Activated T-cell treated with anti-CD3 and anti-CD28 coated beads, Interleukin-2, amount 50 U/mL, for 48 hours (primary cell): ENCODE data around the gene COG2.
A peak's percentile ranks its signal among the peaks of the same experiment; 100 is the strongest.
"Not testable (repeated sequence)": the region's sequence is repeated elsewhere in the genome, so short reads cannot be mapped to it uniquely, and the experiment has no call there.

Experiments used
- DNase-seq, 2 experiments: peaks; one replicate each; pipeline ENCODE4 v3.0.0-alpha.2; 2020

COG2 gene

GRCh38 chr1:230629511-230629910 lies 12.8 kb upstream of the COG2 start:
- no peak for DNase-seq

- DNase-seq = no peak
These were observed 10.8 kb upstream of the COG2 start for GRCh38 chr1:230631477-230631876.

- DNase-seq = no peak
These were observed 9.9 kb upstream of the COG2 start for GRCh38 chr1:230632273-230632873.

- no peak for DNase-seq
These were observed 8.8 kb upstream of the COG2 start for GRCh38 chr1:230633469-230633868.

GRCh38 chr1:230634384-230634783 lies 7.9 kb upstream of the COG2 start:
- no peak for DNase-seq

GRCh38 chr1:230636575-230637148 lies 5.6 kb upstream of the COG2 start:
- DNase-seq = peak in 1 of 2 experiments; percentile 20

- DNase-seq = no peak
These were observed 2.5 kb upstream of the COG2 start for GRCh38 chr1:230639714-230640209.

- DNase-seq = no peak
These were observed 935 bp upstream of the COG2 start for GRCh38 chr1:230641346-230641745.

- no peak for DNase-seq
These were observed 400 bp upstream of the COG2 start for GRCh38 chr1:230641900-230642262.

GRCh38 chr1:230643908-230644307 lies 1.6 kb downstream of the COG2 start:
- peak in 1 of 2 experiments; percentile 31 for DNase-seq

- no peak for DNase-seq
These were observed 4.5 kb downstream of the COG2 start for GRCh38 chr1:230646710-230647302.

GRCh38 chr1:230647321-230647720 lies 5.0 kb downstream of the COG2 start:
- DNase-seq = no peak

GRCh38 chr1:230648114-230648513 lies 5.8 kb downstream of the COG2 start:
- DNase-seq = no peak

- DNase-seq = no peak
These were observed 8.0 kb downstream of the COG2 start for GRCh38 chr1:230650300-230650699.

- no peak for DNase-seq
These were observed 9.0 kb downstream of the COG2 start for GRCh38 chr1:230651235-230651634.

GRCh38 chr1:230656719-230657118 lies 14.4 kb downstream of the COG2 start:
- not testable (repeated sequence) for DNase-seq

- DNase-seq = not testable (repeated sequence)
These were observed 15.8 kb downstream of the COG2 start for GRCh38 chr1:230658103-230658502.

GRCh38 chr1:230658691-230659090 lies 16.4 kb downstream of the COG2 start:
- no peak for DNase-seq

GRCh38 chr1:230661976-230662375 lies 19.7 kb downstream of the COG2 start:
- no peak for DNase-seq

GRCh38 chr1:230668227-230668626 lies 25.9 kb downstream of the COG2 start:
- no peak for DNase-seq

- no peak for DNase-seq
These were observed 27.3 kb downstream of the COG2 start for GRCh38 chr1:230669543-230669942.

- no peak for DNase-seq
These were observed 32.3 kb downstream of the COG2 start for GRCh38 chr1:230674581-230674980.

- DNase-seq = no peak
These were observed 34.9 kb downstream of the COG2 start for GRCh38 chr1:230677200-230677599.

GRCh38 chr1:230679192-230679591 lies 36.9 kb downstream of the COG2 start:
- DNase-seq = no peak

- no peak for DNase-seq
These were observed 37.5 kb downstream of the COG2 start for GRCh38 chr1:230679825-230680224.
